ENCODE measurements around the gene IL1RAPL2.
A peak's percentile ranks its signal among the peaks of the same experiment; 100 is the strongest.

IL1RAPL2 gene

DNA sequence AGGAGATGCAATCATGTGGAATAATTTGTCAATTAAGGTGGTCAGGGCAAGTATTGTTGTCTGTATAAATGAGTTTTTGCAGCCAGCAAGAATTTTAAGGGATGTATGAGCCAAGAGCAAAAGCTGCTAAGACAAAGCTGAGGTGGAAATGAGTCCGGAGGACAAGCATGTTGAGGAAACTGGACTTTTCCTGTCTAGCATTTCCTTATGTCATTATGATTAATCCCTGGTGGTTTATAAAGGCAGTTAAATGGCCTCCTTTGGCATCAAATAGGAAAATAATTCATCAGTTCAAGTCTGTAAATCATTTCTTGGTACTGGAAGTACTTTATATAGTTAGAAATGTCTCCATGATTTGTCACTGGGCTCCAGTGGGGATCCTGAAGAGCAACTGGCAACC, 716.1 kb downstream of the IL1RAPL2 start:
- DNase-seq = no peak

DNA sequence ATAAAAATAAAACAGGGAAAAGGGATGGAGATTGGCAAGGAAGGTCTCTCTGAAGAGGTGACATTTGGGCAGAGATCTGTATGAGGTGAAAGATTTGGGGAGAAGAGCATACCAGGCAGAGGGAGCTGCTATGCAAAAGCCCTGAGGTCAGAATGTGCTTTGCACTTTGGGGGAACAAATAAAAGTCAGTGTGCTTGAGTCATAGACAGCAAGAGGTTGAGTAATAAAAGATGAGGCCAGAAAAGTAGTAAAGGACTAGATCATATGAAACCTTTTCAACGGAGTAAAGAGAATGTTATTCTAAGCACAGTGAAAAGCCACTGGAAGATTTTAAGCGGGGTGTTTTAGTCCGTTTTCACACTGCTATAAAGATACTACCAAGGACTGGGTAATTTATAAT, 731.0 kb downstream of the IL1RAPL2 start:
- DNase-seq = no peak

DNA sequence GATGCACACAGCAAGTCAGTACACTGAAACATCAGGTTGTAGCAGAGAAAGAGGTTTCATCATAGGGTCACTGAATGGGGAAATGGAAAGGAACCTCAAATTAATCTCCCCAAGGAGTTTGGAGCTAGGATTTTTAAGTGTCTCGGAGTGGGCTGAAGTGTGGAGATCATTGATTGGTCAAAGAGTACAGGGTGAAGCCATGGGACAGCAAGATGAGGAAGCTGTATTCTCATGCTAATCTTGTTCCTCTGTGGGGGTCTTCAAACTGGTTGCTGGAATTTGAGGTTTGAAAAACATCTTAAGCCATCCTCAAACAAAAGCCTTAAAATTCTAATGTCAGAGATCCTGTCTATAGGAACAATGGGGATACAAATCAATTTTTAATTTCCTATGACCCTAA, 733.3 kb downstream of the IL1RAPL2 start:
- no peak for DNase-seq

DNA sequence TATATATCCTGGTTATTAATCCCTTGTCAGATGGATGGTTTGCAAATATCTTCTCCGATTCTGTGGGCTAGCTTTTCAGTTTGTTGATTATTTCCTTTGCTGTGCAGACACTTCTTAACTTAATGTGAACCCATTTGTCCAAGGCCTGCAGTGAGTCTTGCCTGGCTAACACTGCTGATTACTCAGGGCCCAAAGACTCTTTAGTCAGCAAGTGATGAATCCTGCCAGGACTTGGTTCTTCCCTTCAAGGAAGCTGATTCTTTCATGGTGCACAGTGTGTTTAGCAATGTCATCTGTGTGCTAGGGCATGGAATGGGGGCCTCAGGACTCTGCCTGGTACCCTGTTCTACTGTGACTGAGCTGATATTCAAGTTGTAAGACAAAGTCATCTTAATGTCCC, 736.2 kb downstream of the IL1RAPL2 start:
- DNase-seq = no peak

DNA sequence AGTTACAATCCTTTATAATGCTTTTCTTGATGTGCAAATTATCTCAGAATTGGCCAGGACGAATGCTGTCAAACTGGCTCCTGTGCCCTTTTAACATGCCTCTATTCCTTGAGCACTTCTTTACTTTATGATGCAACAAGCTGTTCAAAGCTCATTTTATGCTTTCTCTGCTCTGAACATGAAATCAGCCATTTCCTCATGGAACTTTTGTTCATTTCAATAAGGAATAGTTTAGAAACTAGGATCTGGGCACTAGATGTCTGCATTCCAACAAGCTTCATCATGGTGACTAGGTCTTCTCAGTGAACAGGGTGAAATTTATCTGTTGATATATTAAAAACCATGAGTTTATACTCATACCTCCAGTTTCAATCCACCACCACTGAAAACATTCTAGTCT, 741.8 kb downstream of the IL1RAPL2 start:
- no peak for DNase-seq

DNA sequence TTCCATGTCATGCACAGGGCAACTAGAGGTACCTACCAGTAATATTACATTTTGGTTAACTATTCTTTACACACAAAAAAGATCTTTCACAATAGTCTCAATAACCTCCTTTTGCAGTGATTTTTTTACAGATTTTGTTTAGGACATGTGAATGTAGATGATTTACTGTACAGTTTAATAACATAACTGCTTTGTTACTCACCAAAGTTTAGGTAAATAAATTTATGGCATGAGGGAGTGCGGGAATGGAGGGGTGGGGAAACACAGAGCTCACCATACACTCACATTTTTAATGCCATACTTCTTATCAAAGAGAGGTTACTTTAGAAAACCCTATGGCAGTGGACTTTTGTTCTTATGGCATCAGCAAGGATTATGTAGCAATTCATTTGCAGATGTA, 747.6 kb downstream of the IL1RAPL2 start:
- DNase-seq = no peak

DNA sequence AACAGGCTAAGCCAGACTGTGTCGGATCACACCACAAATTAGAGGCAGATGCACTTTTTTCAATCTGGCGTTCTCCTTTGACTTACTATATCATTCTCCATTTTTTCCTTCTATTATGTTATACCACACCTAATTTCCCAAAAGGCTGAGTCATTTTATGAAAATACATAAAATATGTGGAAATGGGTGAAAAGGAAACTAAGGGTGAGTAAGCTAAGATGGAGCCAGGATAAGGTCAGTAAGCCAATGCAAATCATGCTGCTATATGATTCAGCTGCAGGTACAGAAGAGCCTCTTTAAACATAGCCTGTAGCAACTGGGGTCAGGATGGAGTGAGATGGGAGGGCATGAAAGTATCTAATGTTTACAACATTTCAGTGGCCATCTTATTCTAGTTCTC, 748.5 kb downstream of the IL1RAPL2 start:
- DNase-seq = no peak

DNA sequence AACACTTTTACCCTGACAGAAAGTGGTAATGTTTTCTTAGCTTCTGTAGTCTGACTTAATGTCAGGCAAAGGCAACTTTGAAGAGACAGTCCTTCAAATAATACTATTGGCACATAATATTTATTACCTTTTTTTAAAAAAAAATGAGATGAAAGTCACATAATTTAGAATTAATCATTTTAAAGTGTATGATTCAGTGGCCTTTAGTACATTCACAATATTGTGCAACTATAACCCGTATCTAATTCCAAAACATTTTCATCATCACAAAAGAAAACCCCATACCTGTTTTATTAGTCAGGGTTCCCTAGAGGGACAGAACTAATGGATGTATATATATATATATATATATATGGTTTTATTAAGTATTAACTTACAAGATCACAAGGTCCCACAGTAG, 749.2 kb downstream of the IL1RAPL2 start:
- DNase-seq = no peak

DNA sequence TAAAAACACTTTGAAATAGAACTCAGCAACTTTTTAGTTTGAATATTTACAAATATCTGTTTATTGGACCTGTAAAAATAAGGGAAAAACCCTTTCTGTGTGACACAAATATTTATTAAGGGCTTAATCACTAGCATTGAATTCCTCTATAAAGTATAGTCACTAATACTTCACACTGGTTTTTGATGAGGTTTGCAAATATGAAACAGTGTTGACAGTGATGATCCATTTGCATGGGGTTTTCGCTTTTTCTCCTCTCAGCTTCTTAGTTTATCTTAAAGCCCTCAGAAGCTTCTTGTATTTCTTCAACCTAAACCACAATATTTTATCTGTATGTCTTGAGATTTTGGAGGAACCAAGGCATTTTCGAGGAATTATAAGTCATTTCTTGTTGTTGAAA, 751.1 kb downstream of the IL1RAPL2 start:
- no peak for DNase-seq

DNA sequence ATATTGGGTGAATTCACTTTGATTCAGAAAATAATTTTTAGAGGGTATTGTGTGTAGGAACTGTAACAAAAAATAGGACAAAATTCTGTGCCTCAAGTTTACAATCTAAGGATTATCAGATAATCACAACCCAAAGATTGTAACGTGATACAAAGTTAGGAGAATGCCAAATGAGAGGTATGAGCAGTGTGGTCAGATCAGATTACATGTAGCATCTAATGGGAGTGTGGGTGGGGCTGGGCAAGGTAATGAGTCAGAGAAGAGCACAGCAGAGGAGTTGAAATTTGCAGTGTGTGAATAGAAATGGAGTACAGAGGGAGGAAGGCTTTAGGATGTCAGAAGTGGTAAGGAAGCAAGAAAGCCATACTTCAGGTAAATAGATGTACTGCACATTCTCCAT, 757.9 kb downstream of the IL1RAPL2 start:
- peak; percentile 0 for DNase-seq

DNA sequence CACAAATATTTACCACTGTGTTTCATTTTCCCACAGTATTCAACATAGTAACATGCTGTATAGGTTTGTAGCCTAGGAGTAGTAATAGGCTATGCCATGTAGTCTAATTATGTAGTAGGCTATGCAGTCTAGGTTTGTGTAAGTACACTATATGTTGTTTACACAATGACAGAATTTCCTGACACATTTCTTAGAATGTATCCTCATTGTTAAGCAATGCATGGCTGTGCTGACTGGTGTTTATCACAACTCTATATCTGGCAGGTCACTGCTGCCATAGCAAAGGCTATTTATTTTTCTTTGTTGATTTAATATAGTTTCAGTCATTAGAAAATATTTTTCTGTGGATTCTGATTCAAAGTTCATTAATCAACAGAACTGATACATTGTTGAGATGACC, 762.8 kb downstream of the IL1RAPL2 start:
- DNase-seq = no peak

DNA sequence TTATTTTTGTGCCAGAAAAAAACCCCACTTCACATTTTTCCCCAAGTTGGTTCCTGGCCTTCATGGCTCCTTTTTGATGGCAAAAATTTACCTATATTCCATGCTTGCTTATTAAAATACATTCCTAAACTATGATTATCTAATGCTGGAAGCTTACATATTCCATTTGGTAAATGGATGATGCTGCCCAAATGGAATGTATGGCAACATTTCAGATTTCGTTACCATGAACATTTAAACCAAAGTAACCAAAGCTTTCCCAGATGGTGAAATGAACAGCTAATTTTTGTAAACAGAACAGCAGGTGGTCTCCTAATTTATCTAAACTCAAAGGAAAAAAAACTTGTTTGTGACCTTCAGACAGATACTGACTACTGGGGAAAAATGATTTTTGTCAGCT, 765.2 kb downstream of the IL1RAPL2 start:
- no peak for DNase-seq

DNA sequence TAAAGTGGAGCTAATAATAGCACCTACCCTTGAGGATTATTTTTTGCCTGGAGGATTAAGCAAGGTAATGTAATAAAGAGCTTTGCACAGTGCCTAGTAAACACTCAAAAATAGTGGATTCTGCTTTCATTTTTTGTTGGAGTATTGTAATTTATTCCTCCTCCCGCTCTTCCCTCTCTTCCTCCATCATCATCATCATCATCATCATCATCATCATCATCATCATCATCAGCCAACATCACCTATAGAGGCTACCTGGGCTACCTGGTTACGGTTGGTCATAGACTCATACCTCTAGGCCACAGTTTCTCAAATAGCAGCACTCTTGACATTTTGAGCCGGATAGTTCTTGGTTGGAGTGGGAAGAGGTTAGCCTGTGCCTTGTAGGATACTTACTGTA, 781.4 kb downstream of the IL1RAPL2 start:
- DNase-seq = no peak

DNA sequence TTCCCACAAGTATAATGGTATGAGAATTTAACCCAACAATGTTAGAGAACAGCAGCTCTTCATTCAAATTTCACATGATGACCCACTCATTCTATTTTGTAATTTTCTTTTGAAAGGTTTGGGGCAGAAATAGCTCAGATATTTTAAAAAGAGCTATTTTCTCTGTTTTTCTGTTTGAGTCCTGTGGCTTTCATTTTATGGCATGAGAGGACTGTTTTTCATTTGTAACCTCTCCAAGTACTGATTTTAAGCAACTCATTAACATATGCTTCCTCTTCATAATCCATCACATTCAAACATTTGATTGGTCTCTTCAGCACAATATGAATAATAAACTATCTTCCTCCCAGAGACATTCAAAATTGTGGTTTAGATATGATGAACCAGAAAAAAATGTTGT, 783.5 kb downstream of the IL1RAPL2 start:
- DNase-seq = no peak

DNA sequence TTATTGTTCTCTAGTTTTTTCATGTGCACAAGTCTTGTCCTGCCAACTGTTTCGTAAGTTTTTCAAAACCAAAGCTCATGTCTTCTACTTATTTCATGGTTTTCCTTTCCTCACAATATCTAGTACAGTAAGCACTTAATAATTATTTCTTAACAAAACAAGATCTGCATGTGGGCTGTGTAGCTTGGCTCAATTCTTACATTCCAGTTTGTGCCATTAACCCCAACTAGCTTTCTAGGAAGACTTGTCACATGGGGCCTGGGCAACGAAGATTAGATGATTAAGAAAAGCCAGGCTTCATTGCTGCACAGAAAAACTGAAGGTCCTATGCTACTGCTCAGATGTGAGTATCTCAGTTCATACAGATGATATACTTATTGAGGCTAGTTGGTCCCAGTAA, 809.8 kb downstream of the IL1RAPL2 start:
- no peak for DNase-seq

DNA sequence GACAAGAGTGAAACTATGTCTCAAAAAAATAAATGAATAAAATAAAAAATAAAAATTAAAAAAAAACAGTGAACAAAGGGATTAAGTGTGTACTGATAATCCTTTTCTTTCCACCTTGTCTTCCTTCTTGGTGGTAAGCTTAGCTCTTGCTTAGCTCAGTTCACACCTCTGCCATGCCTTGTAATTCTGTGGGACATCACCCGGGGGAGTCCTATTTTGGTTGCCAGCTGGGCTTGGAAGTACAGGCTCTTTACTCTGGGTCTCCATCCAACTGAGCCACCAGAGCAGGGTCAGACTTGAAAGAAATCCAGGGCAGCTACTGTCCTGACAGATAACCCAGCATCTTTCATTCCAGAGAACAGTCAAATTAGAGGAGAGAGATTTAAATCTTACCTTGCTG, 858.7 kb downstream of the IL1RAPL2 start:
- no peak for DNase-seq

DNA sequence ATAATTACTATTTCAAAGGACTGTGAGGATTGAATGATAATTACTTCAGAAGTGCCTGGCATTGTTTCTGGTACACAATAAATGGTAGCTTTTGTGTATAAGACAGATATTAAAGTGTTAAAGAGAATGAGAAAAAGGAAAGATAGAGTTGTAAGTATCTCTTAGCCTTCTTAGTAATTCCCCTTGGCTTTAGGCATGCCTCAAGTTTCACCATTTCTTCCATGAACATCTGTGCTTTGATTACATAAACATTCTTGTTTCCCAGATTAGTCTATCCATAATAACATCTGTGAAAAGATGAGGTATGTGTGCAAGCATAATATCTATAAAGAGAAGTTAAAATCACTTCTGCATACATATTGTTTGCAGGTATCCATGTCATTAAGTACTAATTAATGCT, 885.4 kb downstream of the IL1RAPL2 start:
- DNase-seq = no peak

DNA sequence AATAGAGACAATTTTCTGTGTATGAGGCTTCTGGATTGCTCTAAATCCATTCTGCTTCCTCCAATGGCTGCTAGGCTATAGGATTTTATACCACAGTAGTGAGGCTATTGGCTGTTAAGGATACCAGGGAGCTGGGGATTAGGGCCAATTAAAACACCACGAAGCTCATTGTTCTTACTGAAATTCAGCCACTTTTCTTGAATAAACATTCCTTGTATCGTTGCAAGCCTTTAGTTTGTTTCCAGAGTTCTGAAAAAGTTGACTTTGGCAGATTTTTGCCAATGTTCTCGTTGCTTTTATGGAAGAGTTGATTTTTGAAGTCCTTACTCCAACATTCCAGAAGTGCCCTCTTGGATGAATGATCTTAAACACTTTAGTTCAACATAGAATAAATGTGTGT, 892.8 kb downstream of the IL1RAPL2 start:
- DNase-seq = no peak

DNA sequence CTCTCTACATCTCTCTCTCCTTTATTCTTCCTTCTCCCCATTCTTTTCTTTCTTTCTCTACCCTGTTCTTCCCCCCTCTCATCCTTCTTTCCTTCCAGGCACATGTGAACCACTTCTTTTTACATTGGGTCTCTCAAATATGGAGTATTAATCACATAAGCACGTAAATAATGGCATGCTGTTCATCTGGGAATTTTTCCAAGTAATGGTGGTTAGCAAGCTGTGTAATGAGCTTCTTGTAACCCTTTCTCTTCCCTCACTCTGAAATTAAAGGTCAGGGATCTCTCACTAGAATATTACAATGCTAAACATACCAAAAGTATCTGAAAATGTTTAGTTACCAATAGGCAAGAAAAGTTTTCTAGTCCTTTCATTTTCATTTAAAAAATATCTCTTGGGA, 894.4 kb downstream of the IL1RAPL2 start:
- DNase-seq = no peak

DNA sequence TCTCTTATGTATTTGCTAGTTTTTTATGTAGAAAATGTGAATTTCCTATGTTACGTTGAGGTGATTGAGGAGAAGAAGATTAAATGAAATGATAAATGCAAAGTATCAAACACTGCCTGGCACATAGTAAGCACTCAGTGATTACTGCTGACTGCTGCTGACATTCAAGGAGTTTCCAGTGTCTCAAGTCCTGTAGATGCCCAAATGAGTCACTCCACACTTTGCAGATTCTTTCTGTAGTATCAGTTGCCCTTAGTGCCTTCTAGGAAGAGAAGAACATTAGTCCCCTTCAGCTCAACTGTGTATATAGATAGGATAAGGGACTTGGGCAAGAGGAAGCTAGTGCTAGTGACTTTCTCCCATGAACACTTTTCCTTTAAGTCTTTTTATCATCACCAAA, 895.0 kb downstream of the IL1RAPL2 start:
- no peak for DNase-seq

DNA sequence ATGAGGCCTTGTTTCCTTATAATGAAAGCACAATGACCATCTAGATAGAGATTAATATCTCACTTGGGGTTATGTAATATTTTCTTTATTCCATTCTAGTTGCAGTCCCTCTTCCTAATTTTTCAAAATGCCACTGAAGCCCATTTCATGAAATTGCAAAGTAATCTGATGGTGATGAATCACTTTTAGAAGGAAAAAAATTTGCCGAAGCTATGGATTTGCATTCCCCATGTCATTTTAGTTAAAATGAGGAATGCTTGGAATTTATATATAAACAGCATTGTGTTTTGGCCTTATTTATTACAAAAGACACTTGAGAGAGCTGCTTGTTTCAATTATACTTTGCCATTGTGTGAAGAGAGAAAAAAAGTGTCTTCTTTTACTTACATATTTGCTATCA, 896.2 kb downstream of the IL1RAPL2 start:
- DNase-seq = no peak

DNA sequence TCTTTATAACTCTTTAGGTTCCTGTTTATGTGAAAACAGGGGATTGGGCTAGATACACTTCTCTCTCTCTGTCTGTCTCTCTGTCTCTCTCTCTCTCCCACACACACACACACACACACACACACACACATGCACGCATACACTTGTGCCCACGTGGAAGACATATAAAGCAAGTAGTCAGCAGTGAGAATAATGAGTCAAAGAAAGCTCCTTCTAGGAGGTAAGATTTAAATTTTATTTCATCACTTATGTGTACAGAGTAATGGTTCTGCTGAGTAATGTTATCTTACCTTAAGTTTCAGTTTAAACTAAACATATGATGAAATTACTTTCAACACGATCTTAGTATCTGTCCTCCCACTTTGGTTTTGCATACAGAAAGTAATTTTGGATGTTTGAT, 897.5 kb downstream of the IL1RAPL2 start:
- no peak for DNase-seq

DNA sequence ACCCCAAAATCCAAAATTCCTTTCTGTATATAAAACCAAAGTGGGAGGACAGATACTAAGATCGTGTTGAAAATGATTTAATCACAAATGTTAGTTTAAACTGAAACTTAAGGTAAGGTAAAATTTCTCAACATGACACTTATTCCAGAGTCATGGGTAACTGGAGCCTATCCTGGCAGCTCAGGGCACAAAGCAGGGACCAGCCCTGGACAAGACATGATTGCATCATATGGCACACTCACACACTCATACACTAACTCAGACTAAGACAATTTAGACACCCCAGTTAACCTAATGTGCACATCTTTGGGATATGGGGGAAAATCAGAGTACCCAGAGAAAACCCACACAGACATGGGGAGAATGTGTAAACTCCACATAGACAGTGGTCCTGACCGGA, 898.6 kb downstream of the IL1RAPL2 start:
- DNase-seq = no peak

DNA sequence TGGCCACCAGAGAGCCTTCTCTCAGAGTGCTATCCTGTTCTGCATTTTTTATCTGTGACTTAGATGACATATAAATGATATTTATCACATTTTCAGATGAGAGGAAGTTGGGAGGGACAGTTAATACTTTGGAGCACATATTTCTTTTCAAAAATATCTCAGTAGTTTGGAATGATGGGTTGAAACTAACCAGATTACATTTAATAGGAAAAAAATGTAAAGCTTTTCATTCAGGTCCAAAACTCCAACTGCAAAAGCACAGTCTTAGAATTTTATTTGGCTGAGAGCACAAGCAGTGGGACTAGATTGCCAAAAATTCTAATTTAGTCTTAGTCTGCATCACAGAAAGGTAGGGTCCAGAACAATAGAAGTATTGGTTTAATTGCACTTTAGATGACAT, 902.7 kb downstream of the IL1RAPL2 start:
- DNase-seq = no peak

DNA sequence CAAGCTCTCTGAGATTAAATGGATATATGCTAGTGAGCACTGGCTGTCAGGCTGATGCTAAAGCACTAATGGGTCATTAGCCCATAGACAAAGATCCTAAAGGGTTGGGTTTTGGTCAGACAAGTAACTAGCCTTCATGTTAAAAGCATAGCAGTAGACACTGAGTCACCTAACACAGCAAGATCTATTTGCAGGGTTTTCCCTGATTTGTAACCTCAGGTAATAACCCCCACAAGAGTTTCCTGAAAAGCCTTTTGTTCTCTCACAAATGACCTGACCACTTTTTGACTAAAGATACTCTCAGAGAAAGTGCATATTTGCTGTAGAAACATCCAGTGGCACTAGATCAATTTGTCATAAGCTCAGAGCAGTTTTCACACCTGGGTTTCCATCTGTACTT, 905.6 kb downstream of the IL1RAPL2 start:
- DNase-seq = no peak

DNA sequence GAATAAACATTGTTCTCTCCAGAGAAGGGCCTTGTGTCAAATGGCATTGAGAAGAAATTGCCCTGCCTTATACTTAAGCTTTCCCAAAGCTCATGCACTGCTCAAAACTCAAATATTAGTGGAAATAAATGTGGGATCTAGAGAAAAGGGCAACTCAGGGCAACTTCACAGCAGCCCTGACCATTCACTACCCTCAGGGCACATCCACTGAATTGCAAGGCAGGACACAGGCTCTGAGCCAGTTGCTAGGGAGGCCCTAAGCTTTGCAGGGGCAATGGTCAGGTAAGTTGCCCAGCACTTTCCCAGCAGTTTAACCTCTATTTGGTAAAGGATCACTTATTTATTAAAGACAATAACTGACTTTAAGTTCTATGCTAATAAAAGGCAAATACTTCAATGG, 909.8 kb downstream of the IL1RAPL2 start:
- no peak for DNase-seq
